MCF 10A (cell line): Measurements from ENCODE around the gene KCNJ6. TPM values are rescaled to one million over a fixed set of nuclear protein-coding genes. Genes with fewer than 3 reads are reported as not detected.

Experiments
- BruUV-seq: library from RNA; stranded (reverse); fragments of 400-500 nt; replicated peaks from 2 replicates; lab custom pipeline; 2021; lab: Mats Ljungman, UMichigan
- CTCF ChIA-PET: fragments of 300-600 bp; sonication (Branson Sonifier 250); formaldehyde crosslinking; extraction: SDS; loops from one replicate; lab custom pipeline; 2021; ENCODE audit warnings: antibody characterized with exemption, inconsistent platforms; lab: Yijun Ruan, JAX
- POLR2A ChIA-PET: fragments of 300-600, 350-650 bp; sonication (Branson Sonifier 250); formaldehyde crosslinking; extraction: SDS; loops from one replicate; lab custom pipeline; 2020; ENCODE audit warnings: antibody characterized with exemption, inconsistent platforms; lab: Yijun Ruan, JAX
- DNase-seq: peaks from one replicate; pipeline ENCODE4 v3.0.0-alpha.2; 2018; ENCODE audit not compliant: unreplicated experiment
- H3K27ac Mint-ChIP-seq: one replicate; pipeline ENCODE4 v1.8.0; 2022; ENCODE audit warnings: mild to moderate bottlenecking, low read depth, mixed read lengths; ENCODE audit not compliant: unreplicated experiment
- H3K27me3 Mint-ChIP-seq: one replicate; pipeline ENCODE4 v1.8.0; 2022; ENCODE audit warnings: mixed read lengths; ENCODE audit not compliant: insufficient read depth, unreplicated experiment
- H3K36me3 Mint-ChIP-seq: one replicate; pipeline ENCODE4 v1.8.0; 2022; ENCODE audit warnings: mild to moderate bottlenecking, moderate library complexity, mixed read lengths; ENCODE audit not compliant: insufficient read depth, unreplicated experiment
- H3K4me1 Mint-ChIP-seq: one replicate; pipeline ENCODE4 v1.8.0; 2022; ENCODE audit warnings: mixed read lengths; ENCODE audit not compliant: insufficient read depth, unreplicated experiment
- H3K4me3 Mint-ChIP-seq: one replicate; pipeline ENCODE4 v1.8.0; 2022; ENCODE audit warnings: mild to moderate bottlenecking, moderate library complexity, mixed read lengths; ENCODE audit not compliant: unreplicated experiment
- H3K9me3 Mint-ChIP-seq: one replicate; pipeline ENCODE4 v1.8.0; 2022; ENCODE audit warnings: mixed read lengths; ENCODE audit not compliant: unreplicated experiment
- CTCF ChIP-seq: fragments of 200-600 bp; IDR thresholded peaks from one replicate; pipeline ENCODE4 v1.8.0; 2022; ENCODE audit warnings: antibody characterized with exemption, mild to moderate bottlenecking; ENCODE audit not compliant: unreplicated experiment
- intact Hi-C: fragments of 100-400 bp; cut with micrococcal nuclease; formaldehyde crosslinking; loops from 2 replicates; pipeline ENCODE4 v1.14.1; 2022
- total RNA-seq: library from RNA; stranded (reverse); gene quantifications from 2 replicates; pipeline ENCODE4 v1.2.3, GENCODE V29; 2022

Gene KCNJ6
- total RNA-seq, 1 experiment from 2014 or later: 0.28 TPM

- no TSS peak for BruUV-seq
- H3K4me1 Mint-ChIP-seq: peaks cover 12% of the 10 kb centered on the region
- H3K27me3 Mint-ChIP-seq: no peaks in the 10 kb centered on the region
- intact Hi-C loops: no loop called here
- peak; percentile 22 for DNase-seq
- no peak for TF ChIP-seq CTCF
- ChIA-PET POLR2A (interaction anchor here (1.2 kb wide), 1 partner anchor 14 kb away, joined by 3 read pairs; no protein-coding TSS in a partner anchor), CTCF (interaction anchor here (0.6 kb wide), 1 partner anchor 59 kb away, joined by 4 read pairs; no protein-coding TSS in a partner anchor)
- H3K27ac Mint-ChIP-seq: peak overlapping the region; percentile 81
- H3K4me3 Mint-ChIP-seq: no peak overlapping the region
- no peaks in the 10 kb centered on the region for H3K9me3 Mint-ChIP-seq
- H3K36me3 Mint-ChIP-seq: no peaks in the 10 kb centered on the region
Observed at GRCh38 chr21:37828991-37829390, 87.3 kb downstream of the KCNJ6 start.

- POLR2A ChIA-PET: interaction anchor here (1.2 kb wide), 1 partner anchor 15 kb away, joined by 3 read pairs; no protein-coding TSS in a partner anchor
- DNase-seq: no peak
- BruUV-seq: no TSS peak
- Mint-ChIP-seq H3K27ac (no peak overlapping the region), H3K27me3 (no peaks in the 10 kb centered on the region), H3K36me3 (no peaks in the 10 kb centered on the region), H3K9me3 (no peaks in the 10 kb centered on the region), H3K4me3 (no peak overlapping the region), H3K4me1 (peaks cover 12% of the 10 kb centered on the region)
- intact Hi-C loops: no loop called here
- no peak for TF ChIP-seq CTCF
- CTCF ChIA-PET: no interaction called here
Observed at GRCh38 chr21:37828556-37828955, 87.7 kb downstream of the KCNJ6 start.

GRCh38 chr21:37827913-37828312, 88.3 kb downstream of the KCNJ6 start:
- Mint-ChIP-seq H3K27ac (no peak overlapping the region), H3K4me3 (no peak overlapping the region), H3K4me1 (peaks cover 12% of the 10 kb centered on the region), H3K27me3 (no peaks in the 10 kb centered on the region), H3K36me3 (no peaks in the 10 kb centered on the region), H3K9me3 (no peaks in the 10 kb centered on the region)
- intact Hi-C loops: no loop called here
- CTCF ChIA-PET: no interaction called here
- POLR2A ChIA-PET: no interaction called here
- BruUV-seq: no TSS peak
- TF ChIP-seq CTCF: no peak
- DNase-seq: no peak

- intact Hi-C loops: no loop called here
- Mint-ChIP-seq H3K27me3 (no peaks in the 10 kb centered on the region), H3K4me1 (no peaks in the 10 kb centered on the region), H3K36me3 (no peaks in the 10 kb centered on the region), H3K4me3 (no peak overlapping the region), H3K9me3 (no peaks in the 10 kb centered on the region), H3K27ac (no peak overlapping the region)
- TF ChIP-seq CTCF: no peak
- ChIA-PET CTCF (no interaction called here), POLR2A (no interaction called here)
- DNase-seq: no peak
- no TSS peak for BruUV-seq
Observed at GRCh38 chr21:37821786-37822450, 94.3 kb downstream of the KCNJ6 start.
